Spinal cord (tissue), 10 donors: ENCODE data around the gene TAPBP. TPM values are rescaled to one million over a fixed set of nuclear protein-coding genes. Genes with fewer than 3 reads are reported as not detected.
"Not testable (repeated sequence)": the region's sequence is repeated elsewhere in the genome, so short reads cannot be mapped to it uniquely, and the experiment has no call there.

Experiments
- DNase-seq, 6 donors: peaks; one replicate each; pipeline versions ENCODE4 v3.0.0 to v3.0.0-alpha.2; 2013 to 2015; ENCODE audit warnings: low spot score in 6 of 6, low read depth in 4 of 6
- H3K27ac ChIP-seq: one replicate; pipeline ENCODE4 v1.5.1; 2013; ENCODE audit warnings: low read depth, low read length, control low read depth
- H3K27me3 ChIP-seq: one replicate; pipeline ENCODE4 v1.6.1; 2013; ENCODE audit warnings: low read length; ENCODE audit not compliant: control insufficient read depth, insufficient read depth
- H3K36me3 ChIP-seq: one replicate; pipeline ENCODE4 v1.6.1; 2013; ENCODE audit warnings: low read length; ENCODE audit not compliant: control insufficient read depth, insufficient read depth
- H3K4me1 ChIP-seq: one replicate; pipeline ENCODE4 v1.6.1; 2013; ENCODE audit warnings: low read length; ENCODE audit not compliant: control insufficient read depth, insufficient read depth
- H3K4me3 ChIP-seq: one replicate; pipeline ENCODE4 v1.5.1; 2013; ENCODE audit warnings: low read depth, low read length, control low read depth
- H3K9me3 ChIP-seq: one replicate; pipeline ENCODE4 v1.6.1; 2013; ENCODE audit warnings: low read length; ENCODE audit not compliant: control insufficient read depth, insufficient read depth
- WGBS: methylation state at CpG from one replicate; pipeline ENCODE4 v1.1.5; 2013; ENCODE audit warnings: missing lambda C conversion rate; ENCODE audit not compliant: insufficient coverage; 5-methylcytosine and 5-hydroxymethylcytosine counted together
- polyA plus RNA-seq, 2 donors: library from polyadenylated mRNA; unstranded; fragments of 120-200 nt; gene quantifications; one replicate each; pipeline ENCODE4 v1.2.1, GENCODE V29; 2013; ENCODE audit not compliant: insufficient read length in 2 of 2
- total RNA-seq, 2 donors: library from RNA; depleted of rRNA in 1 of 2; stranded (reverse); fragments of 120-200 nt in 1 of 2; fragments of >200 nt in 1 of 2; gene quantifications; one replicate each; pipeline versions ENCODE4 v1.2.3 to v1.2.4, GENCODE V29; 2013 to 2014
- donor health status: healthy.

Gene TAPBP
- total and polyA plus RNA-seq, 4 donors = 41.3 to 49.2 (median 45.4) TPM

DNA sequence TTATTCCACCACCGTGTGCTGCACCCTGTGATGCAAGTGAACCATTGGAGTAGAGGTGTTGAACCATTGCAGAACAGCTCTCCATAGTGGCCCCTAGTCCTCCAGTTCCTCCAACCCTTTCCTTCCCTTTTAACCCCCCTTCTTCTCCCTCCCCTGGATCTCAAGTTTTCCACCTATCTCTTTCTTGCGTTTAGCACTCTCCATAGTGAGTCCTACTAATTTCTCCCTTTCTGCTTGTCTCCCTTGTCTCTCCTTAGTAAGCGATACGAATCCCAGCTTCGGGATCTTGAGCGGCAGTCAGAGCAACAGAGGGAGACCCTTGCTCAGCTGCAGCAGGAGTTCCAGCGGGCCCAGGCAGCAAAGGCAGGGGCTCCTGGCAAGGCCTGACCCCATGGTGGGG lies 23.4 kb downstream of the TAPBP start:
- WGBS = 74% methylated on average over 3 of the region's 7 CpGs
- Histone ChIP-seq H3K36me3 (peaks cover 59% of the 10 kb centered on the region), H3K27ac (no peak overlapping the region), H3K4me1 (peaks cover 23% of the 10 kb centered on the region), H3K4me3 (peak overlapping the region; percentile 91), H3K9me3 (no peaks in the 10 kb centered on the region), H3K27me3 (no peaks in the 10 kb centered on the region)
- DNase-seq = no peak

DNA sequence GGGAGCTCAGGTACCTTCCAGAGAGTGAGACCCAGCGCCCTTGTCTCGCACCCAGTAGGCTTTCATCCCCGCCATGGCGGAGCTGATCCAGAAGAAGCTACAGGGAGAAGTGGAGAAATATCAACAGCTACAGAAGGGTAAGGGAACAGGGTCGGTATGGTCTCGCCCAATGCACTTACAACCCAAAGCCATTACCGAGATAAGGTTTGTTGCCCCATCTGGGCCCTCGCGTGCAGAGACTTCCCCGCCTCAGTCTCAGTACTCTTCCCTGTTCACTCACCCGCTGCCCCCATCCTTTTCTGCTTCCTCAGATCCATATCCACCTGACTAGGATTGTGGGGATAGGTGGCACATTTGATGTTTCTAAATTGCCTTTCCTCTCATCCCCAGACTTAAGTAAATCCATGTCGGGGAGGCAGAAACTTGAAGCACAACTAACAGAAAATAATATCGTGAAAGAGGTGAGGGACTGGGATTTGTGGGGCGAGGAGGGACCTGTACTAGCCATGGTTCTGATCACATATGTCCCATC lies 24.0 kb downstream of the TAPBP start:
- 0% methylated on average over 4 of the region's 14 CpGs for whole genome bisulfite sequencing

DNA sequence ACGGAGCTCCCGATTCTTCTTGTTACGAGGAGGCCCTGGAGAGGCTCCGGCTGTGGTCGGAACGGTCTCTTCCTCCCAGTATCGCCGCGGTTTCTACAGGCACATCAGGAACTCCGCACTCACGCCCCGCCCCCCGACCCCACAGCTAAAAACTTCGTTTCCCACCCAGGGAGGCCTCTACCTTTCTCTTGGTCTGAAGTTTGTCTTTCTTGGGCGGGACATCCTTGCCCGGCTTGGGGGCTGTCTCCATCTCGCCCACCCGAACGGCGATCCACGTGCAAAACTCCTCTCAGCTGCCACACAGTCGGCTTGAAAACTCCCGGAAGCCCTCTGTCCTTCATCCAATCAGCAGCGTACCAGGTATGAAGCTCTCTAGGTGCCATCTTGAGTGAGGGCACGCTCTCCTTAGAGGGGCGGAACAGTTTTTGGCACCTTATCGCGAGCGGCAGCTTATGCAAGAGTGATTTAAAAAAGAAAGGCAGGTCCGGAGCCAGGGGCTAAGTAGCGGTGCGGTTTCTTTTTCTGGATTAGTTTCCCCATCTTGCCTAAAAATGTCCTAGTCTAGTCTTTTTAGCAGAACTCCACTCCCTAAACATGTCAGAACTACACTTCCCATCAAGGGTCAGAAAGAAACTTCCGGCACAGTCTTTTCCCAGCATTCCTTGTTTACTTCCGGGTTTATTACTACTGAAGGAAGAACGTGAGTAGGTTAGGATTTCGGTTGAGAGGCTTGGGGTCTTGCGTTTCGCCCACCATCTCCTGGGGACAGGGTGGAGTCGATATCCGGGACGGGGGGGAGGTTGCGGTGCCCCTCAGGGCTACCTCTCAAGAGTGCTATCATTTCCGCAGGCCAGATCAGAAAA lies 24.7 kb downstream of the TAPBP start, which contains the start of the genes PFDN6 and WDR46:
TSS of gene PFDN6 (plus strand) at position 681 of the 863 bp plus-strand sequence. CDS start 256 bp downstream, outside the sequence.
TSS of gene WDR46 (minus strand) at position 319 of the 863 bp plus-strand sequence. CDS start at position 250, 69 bp downstream.
- peaks cover 23% of the 10 kb centered on the region for H3K4me1 ChIP-seq
- peaks cover 52% of the 10 kb centered on the region for H3K36me3 ChIP-seq
- H3K4me3 ChIP-seq = peak within 1 kb of the TSS; percentile 91
- H3K9me3 ChIP-seq = no peaks in the 10 kb centered on the region
- H3K27ac ChIP-seq = peak within 1 kb of the TSS; percentile 81
- under 1% methylated on average over 40 of the region's 43 CpGs for WGBS
- DNase-seq = peak; percentile 87 to 98 (median 96)
- H3K27me3 ChIP-seq = no peaks in the 10 kb centered on the region

More for the DNA sequence above, 24.0 kb downstream of the TAPBP start:
- Histone ChIP-seq H3K9me3 (no peaks in the 10 kb centered on the region), H3K36me3 (peaks cover 55% of the 10 kb centered on the region), H3K27ac (peak overlapping the region; percentile 81), H3K4me1 (peaks cover 23% of the 10 kb centered on the region), H3K4me3 (peak overlapping the region; percentile 91), H3K27me3 (no peaks in the 10 kb centered on the region)
- DNase-seq = no peak

DNA sequence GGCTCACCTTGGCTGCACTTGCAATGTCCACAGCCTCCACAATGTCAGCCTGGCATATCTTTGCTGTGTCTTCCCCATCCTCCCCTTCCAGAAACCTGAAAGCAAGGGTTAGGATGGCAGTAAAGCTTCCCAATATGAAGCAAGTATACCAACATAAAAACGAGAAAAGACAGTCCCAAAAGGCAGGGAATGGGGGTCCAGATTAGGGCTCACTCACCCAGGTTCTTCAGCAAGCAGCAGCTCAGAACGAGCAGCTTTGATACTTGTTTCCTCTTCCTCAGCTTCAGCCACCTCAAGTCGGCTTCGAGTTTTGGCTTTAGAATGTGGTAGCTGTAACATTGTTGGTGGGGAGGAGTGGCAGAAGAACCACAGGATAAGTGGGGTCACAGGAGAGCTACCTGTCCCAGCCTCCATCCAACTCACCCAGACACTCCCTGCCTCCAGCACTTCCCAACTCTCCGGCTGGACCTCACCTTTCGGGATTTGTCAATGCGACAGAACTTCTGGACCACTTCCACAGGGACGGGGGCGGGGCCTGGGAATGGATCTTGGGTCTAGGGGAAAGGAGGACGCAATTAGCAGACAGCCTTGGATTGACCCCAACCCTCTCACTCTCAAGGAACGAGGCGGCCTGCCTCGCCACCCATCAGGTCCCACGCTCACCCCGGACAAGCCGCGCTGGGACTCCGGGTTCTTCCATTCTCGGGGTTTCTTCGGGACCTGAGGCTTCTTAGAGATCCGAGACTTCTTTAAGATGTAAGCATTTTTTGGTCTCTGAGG lies 25.5 kb downstream of the TAPBP start:
- H3K9me3 ChIP-seq = no peaks in the 10 kb centered on the region
- H3K27me3 ChIP-seq = no peaks in the 10 kb centered on the region
- WGBS = 1% methylated on average over 9 of the region's 21 CpGs
- peaks cover 51% of the 10 kb centered on the region for H3K36me3 ChIP-seq
- H3K27ac ChIP-seq = peak overlapping the region; percentile 81
- H3K4me3 ChIP-seq = peak overlapping the region; percentile 91
- DNase-seq = peak in 1 of 6 donors; percentile 12
- H3K4me1 ChIP-seq = peaks cover 23% of the 10 kb centered on the region

- Histone ChIP-seq H3K27me3 (no peaks in the 10 kb centered on the region), H3K27ac (no peak overlapping the region), H3K4me1 (peaks cover 23% of the 10 kb centered on the region), H3K36me3 (peaks cover 54% of the 10 kb centered on the region), H3K4me3 (no peak overlapping the region), H3K9me3 (no peaks in the 10 kb centered on the region)
- DNase-seq = no peak
- 94% methylated on average over 15 of the region's 22 CpGs for WGBS
Measured at GRCh38 chr6:33286946-33287914, 26.6 kb downstream of the TAPBP start.

GRCh38 chr6:33285214-33285613 lies 28.7 kb downstream of the TAPBP start:
- not testable (repeated sequence) for H3K9me3 ChIP-seq, H3K4me3 ChIP-seq, DNase-seq, H3K27ac ChIP-seq, H3K27me3 ChIP-seq
- no CpG with 5 or more reads among the region's 4 CpGs for WGBS
- Histone ChIP-seq H3K36me3 (peaks cover 51% of the 10 kb centered on the region), H3K4me1 (peaks cover 18% of the 10 kb centered on the region)

GRCh38 chr6:33280539-33280938 lies 33.3 kb downstream of the TAPBP start:
- H3K36me3 ChIP-seq = peaks cover 71% of the 10 kb centered on the region
- H3K27me3 ChIP-seq = no peaks in the 10 kb centered on the region
- no peak for DNase-seq
- no peak overlapping the region for H3K27ac ChIP-seq
- H3K9me3 ChIP-seq = no peaks in the 10 kb centered on the region
- 90% methylated on average over 6 of the region's 6 CpGs for WGBS
- H3K4me3 ChIP-seq = no peak overlapping the region
- H3K4me1 ChIP-seq = peaks cover 26% of the 10 kb centered on the region

GRCh38 chr6:33279971-33280511 lies 33.8 kb downstream of the TAPBP start:
- Histone ChIP-seq H3K36me3 (peaks cover 73% of the 10 kb centered on the region), H3K27me3 (no peaks in the 10 kb centered on the region), H3K4me1 (peaks cover 26% of the 10 kb centered on the region), H3K27ac (no peak overlapping the region), H3K9me3 (no peaks in the 10 kb centered on the region), H3K4me3 (no peak overlapping the region)
- DNase-seq = no peak
- WGBS = 57% methylated on average over 1 of the region's 5 CpGs
